ENCODE results near the gene TDP2. TPM values are rescaled to one million over a fixed set of nuclear protein-coding genes. Genes with fewer than 3 reads are reported as not detected.

Gene TDP2
- total RNA-seq, 2 experiments from 2014 or later = 27.2 to 39.6 TPM

DNA sequence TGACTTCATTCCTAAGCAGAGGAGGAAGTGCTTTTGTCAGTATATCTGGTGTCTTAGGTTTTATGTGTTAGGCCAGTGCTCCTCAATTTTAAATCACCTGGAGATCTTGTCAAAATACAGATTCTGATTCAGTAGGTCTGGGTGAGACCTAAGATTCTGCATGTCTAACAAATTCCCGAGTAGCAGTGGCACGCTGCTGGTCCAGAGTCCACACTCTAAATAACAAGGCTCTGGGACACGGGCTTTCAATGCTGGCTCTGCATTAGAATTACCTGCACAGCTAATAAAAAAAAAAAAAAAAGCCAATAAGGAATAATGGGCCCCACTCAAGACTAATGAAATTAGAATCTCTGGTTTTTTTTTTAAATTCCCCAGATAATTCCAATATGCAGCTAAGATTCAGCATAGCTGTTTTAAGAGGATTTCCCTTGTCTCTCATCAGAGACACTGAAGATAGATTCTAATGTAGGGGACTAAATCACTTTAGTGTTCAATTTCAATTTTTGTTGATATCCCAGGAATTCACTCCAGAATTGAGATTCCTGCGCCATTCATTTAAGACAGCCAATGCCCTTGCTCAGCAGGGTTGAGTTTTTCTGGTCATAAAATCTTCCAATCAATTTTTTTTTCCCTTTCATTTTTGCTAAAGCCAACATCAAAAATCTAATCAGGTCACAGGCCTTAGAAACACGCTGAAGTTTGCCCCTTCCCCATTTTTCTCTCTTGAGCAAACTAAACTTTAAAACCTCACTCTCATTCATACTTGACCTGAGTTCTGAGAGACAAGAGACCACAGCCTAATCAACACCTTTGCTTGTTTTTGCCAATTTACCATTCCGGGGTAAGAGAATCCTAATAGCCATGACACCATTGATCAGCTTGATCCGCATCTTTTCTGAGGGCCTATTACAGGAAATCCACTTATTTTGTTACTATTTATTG is 2.4 kb downstream of the TDP2 start:
- H3K4me1 ChIP-seq (ENCODE audit: insufficient read depth, low read length, poor library complexity, severe bottlenecking) = peaks cover 25% of the 10 kb centered on the region
- POLR2A ChIA-PET = interaction anchor here (0.5 to 2.6 kb wide), 9 partner anchors 12 to 407 kb away, joined by 3 to 17 read pairs (median 4); partner anchors contain the start of gene KIAA0319
- H3K4me3 ChIP-seq (ENCODE audit: low read depth, low read length, poor library complexity, severe bottlenecking) = peak overlapping the region; percentile 98
- intact Hi-C loops (cut with micrococcal nuclease; ENCODE audit: unreplicated experiment) = no loop called here
- no peaks in the 10 kb centered on the region for H3K9me3 ChIP-seq (ENCODE audit: low read length)
- no peak overlapping the region for H2AFZ ChIP-seq (ENCODE audit: low read length)
- no TSS peak for BruUV-seq (replicated peaks)
- no peaks in the 10 kb centered on the region for H3K9me2 ChIP-seq (ENCODE audit: insufficient read depth, low read length)
- peaks cover 52% of the 10 kb centered on the region for H3K36me3 ChIP-seq (ENCODE audit: insufficient read depth, low read length)
- peaks cover 12% of the 10 kb centered on the region; the same call in 1 of the 2 replicates for H4K20me1 ChIP-seq (ENCODE audit: insufficient read depth, low read length)
- DNase-seq (ENCODE audit: low spot score) = no peak
- no peak overlapping the region for H3K27ac ChIP-seq (ENCODE audit: low read depth, low read length, poor library complexity, severe bottlenecking)
- TF ChIP-seq EZH2phosphoT487 (IDR thresholded peaks at IDR 0.05; ENCODE audit: borderline replicate concordance, low read depth, low read length) = no peak
- TF ChIP-seq, protein P1, sequence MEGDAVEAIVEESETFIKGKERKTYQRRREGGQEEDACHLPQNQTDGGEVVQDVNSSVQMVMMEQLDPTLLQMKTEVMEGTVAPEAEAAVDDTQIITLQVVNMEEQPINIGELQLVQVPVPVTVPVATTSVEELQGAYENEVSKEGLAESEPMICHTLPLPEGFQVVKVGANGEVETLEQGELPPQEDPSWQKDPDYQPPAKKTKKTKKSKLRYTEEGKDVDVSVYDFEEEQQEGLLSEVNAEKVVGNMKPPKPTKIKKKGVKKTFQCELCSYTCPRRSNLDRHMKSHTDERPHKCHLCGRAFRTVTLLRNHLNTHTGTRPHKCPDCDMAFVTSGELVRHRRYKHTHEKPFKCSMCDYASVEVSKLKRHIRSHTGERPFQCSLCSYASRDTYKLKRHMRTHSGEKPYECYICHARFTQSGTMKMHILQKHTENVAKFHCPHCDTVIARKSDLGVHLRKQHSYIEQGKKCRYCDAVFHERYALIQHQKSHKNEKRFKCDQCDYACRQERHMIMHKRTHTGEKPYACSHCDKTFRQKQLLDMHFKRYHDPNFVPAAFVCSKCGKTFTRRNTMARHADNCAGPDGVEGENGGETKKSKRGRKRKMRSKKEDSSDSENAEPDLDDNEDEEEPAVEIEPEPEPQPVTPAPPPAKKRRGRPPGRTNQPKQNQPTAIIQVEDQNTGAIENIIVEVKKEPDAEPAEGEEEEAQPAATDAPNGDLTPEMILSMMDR (conservative IDR thresholded peaks at IDR 0.05; ENCODE audit: low read length) = no peak
- peak overlapping the region; percentile 89 for H3K4me2 ChIP-seq (ENCODE audit: low read length)
- peaks cover 29% of the 10 kb centered on the region for H3K79me2 ChIP-seq (ENCODE audit: insufficient read depth, low read depth, low read length)
- CTCF ChIA-PET (ENCODE audit: unreplicated experiment) = interaction anchor here (1.1 kb wide), 1 partner anchor 18 kb away, joined by 3 read pairs; the partner anchor contains the start of gene KIAA0319

DNA sequence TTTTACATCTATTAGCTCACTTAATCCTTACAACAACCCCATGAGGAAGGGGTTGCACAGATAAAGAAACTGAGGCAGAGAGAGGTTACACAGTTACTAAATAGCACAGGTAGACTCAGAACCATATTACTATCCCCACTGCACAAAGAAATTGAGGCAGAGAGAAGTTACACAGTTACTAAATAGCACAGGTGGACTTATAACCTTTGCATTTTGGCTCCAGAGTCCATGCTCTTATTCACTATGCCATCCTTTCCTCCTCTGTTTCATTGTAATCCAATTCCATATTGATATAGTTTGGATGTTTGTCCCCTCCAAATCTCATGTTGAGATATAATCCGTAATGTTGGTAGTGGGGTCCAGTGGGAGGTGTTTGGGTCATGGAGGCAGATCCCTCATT is 3.5 kb downstream of the TDP2 start:
- CTCF ChIA-PET (ENCODE audit: unreplicated experiment) = no interaction called here
- peaks cover 63% of the 10 kb centered on the region for H3K36me3 ChIP-seq (ENCODE audit: insufficient read depth, low read length)
- peaks cover 29% of the 10 kb centered on the region for H3K79me2 ChIP-seq (ENCODE audit: insufficient read depth, low read depth, low read length)
- TF ChIP-seq EZH2phosphoT487 (IDR thresholded peaks at IDR 0.05; ENCODE audit: borderline replicate concordance, low read depth, low read length) = no peak
- TF ChIP-seq, protein P1 (conservative IDR thresholded peaks at IDR 0.05; ENCODE audit: low read length) = no peak
- no peak overlapping the region for H2AFZ ChIP-seq (ENCODE audit: low read length)
- DNase-seq (ENCODE audit: low spot score) = no peak
- intact Hi-C loops (cut with micrococcal nuclease; ENCODE audit: unreplicated experiment) = no loop called here
- H3K4me1 ChIP-seq (ENCODE audit: insufficient read depth, low read length, poor library complexity, severe bottlenecking) = peaks cover 25% of the 10 kb centered on the region
- POLR2A ChIA-PET = interaction anchor here (0.6 to 0.8 kb wide), 2 partner anchors 45 to 1161 kb away, joined by 3 to 4 read pairs; no protein-coding TSS in a partner anchor
- peaks cover 12% of the 10 kb centered on the region; the same call in 1 of the 2 replicates for H4K20me1 ChIP-seq (ENCODE audit: insufficient read depth, low read length)
- H3K27ac ChIP-seq (ENCODE audit: low read depth, low read length, poor library complexity, severe bottlenecking) = no peak overlapping the region
- H3K4me2 ChIP-seq (ENCODE audit: low read length) = no peak overlapping the region
- no peak overlapping the region for H3K4me3 ChIP-seq (ENCODE audit: low read depth, low read length, poor library complexity, severe bottlenecking)
- H3K9me2 ChIP-seq (ENCODE audit: insufficient read depth, low read length) = no peaks in the 10 kb centered on the region
- BruUV-seq (replicated peaks) = no TSS peak
- no peaks in the 10 kb centered on the region for H3K9me3 ChIP-seq (ENCODE audit: low read length)

All from OCI-LY7 (cell line).